CD4-positive, alpha-beta T cell treated with Interleukin-1 beta for 1 hour (primary cell): ENCODE measurements around the gene SCPEP1.

Source experiments
- DNase-seq, 2 donors: peaks; one replicate each; pipeline ENCODE4 v3.0.0-alpha.2; 2020 to 2022

The SCPEP1 gene

GRCh38 chr17:57004944-57005579 lies 27.1 kb downstream of the SCPEP1 start:
- DNase-seq: peak in 1 of 2 donors; percentile 15

GRCh38 chr17:57006040-57006439 lies 28.1 kb downstream of the SCPEP1 start:
- DNase-seq: no peak

DNA sequence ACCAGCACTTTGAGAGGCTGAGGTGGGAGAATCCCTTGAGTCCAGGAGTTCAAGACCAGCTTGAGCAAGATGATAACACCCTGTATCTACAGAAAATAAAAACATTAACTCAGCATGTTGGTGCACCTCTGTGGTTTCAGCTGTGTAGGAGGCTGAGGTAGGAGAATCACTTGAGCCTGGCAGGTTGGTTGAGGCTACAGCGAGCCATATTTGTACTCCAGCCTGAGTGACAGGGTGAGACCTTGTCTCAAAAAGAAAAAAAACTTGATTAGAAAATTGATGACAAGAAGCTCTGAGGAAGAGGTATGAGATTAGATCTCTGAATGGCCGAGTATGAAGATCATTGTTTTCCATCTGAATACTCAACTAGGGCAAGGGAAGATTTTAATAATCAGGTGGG lies 31.0 kb downstream of the SCPEP1 start:
- no peak for DNase-seq

DNA sequence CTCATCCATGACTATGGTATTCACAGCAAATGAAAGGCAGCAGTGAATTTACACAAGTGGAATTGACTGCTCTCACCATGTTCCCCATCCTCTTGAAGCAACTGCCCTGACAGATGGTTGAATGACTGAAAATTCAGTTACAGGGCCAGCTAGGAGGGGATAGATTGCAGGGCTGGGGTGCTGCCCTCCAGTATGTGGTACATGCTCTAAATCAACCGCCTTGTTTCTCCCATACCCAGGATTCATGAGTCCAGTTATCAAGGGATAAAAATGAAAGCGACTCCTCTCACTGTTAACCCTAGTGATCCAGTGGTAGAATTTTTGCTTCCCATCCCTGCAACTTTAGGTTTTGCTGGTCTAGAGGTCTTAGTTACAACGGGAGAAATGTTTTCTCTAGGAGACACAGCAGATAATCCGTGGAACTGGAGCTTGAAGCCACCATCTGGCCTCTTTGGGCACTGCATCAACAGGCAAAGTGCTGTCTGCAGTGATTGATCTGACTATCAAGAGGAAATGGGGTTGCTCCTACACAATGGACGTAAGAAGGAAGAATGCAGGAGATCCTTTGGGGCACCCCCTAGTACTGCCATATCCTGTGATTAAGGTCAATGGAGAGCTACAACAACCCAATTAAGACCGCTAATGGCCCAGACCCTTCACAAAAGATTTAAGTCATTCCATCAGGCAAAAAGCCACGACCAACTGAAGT lies 32.0 kb downstream of the SCPEP1 start:
- DNase-seq: peak; percentile 50 to 52

- no peak for DNase-seq
Measured at GRCh38 chr17:57010487-57010886, 32.6 kb downstream of the SCPEP1 start.

- no peak for DNase-seq
Measured at GRCh38 chr17:57011491-57012015, 33.6 kb downstream of the SCPEP1 start.

GRCh38 chr17:57016071-57016763 lies 38.3 kb downstream of the SCPEP1 start:
- no peak for DNase-seq

DNA sequence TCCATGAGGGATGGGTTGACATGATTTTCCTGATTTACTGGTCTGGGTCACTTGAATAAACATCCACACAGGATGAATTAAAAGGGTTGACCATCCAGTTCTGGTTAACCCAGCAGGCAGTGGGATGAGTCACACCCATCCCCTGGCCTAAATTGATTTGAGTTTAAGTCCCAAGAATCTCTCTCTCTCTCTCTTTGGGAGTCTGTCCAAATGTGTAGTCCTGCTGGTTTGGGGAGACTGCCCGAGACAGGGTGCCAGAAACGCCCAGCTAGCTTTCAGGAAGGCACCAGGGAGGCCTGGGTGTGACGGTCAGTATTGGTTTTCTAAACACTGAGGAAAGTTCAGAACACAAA lies 38.8 kb downstream of the SCPEP1 start:
- DNase-seq: no peak

DNA sequence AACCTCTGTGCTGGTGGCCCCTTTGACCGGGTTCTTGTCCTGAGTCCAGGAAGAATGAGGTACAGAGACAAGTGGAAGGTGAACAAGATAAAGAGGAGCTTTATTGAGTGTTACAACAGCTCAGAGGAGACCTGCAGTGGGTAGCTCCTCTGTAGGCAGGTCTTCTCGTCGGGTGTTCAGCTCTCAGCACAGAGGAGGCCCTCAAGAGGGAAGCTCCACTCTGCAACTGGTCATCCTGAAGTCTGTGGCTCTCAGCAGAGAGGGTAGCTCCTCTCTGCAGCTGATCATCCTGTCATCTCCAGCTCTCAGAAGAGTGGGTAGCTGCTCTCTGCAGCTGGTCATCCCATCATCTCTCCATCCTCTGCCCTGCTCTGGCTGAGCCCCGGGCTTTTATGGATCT lies 39.7 kb downstream of the SCPEP1 start:
- DNase-seq: no peak

DNA sequence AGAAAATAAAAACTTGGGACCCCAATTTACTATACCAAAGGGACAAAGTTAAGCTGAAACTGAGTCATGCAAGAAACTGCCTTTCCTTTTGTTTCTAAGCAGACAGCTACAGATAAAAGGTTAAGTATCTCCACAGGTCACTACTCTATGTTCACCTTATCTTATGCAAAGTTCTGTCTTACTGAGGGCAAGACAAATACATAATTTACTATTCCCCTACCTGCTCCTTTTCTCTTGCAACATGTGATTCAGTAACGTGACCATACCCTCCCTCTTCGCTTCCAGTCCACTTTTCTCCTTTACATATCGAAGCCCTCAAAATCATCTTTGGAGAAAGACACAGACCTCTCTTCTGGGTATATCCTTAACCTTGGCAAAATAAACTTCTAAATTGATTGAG lies 42.3 kb downstream of the SCPEP1 start:
- DNase-seq: no peak

- DNase-seq: no peak
Measured at GRCh38 chr17:57021226-57021940, 43.5 kb downstream of the SCPEP1 start.

DNA sequence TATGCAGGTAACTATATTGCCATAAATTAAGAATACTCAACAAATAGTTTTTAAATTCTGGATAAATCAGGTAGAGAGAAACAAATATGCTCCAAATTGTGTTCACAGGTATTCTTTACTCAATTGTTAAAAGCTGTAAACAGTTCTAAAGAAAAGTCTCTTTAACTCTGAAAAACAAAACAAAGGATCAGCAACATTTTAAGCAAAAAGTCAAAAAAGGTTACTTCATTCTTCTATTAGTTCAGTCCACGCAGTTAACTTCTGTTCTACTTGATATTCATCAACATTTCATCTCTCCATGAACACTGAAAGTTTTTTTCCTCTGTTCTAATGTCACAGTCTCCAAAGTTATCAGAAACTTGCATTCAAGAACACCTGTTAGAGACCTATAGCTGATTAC lies 47.9 kb downstream of the SCPEP1 start:
- DNase-seq: no peak

DNA sequence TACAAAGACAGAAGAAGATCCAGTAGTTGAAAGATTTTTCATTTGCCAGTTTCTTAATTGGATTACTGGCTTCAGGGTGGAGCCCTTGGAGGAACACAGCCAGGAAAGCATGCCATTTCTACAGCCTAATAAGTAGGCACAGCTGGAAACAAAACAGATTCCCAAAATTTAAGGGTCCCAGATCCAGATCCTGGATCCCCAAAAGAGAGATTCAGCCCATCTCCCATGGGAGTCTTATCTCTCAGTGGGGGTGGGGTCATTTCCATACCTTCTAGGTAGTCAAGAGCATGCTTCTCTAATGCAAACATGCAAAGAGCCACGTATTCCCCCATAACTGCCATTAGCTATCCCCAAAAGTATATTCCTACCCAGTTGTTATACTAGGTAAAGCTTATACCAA lies 49.9 kb downstream of the SCPEP1 start:
- DNase-seq: no peak

DNA sequence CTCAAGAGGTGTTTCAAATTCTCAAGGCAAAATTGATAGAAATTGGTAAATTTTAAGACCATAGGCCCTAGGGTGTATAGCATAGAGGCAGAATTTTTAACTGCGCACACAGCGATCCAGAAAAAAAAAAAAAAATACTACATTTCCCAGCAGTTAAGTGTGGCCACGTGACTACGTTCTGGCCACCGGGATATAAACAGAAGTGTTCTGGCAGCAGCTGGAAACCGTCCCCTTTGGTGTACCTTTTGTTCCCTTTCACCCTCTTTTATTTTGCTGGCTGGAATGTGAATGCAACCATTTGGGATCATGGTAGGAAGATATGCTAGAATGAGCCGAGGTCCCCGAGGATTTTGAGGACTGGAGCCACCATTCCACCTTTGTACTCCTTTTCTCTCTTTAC lies 54.4 kb downstream of the SCPEP1 start:
- DNase-seq: no peak

DNA sequence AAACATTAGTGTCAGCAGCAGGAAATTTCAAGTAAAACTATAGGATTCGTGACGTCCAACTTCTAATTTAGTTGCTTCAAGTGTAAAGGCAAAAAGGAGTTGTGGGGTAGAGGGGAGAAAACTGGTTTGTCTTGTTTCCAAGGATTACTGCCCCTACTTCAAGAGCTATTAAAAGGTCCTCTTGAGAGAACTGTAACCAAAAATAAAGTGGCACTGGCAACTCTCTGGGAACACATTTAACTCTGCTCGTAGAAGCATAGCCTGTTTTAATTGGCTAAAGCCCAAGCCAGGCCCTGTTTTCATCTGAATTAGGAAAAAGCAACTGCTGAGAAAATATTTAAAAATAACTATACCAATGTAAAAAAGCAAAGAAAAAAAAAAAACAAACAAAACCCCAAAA lies 55.4 kb downstream of the SCPEP1 start:
- DNase-seq: no peak

GRCh38 chr17:57034807-57035754 lies 57.1 kb downstream of the SCPEP1 start:
- DNase-seq: no peak

DNA sequence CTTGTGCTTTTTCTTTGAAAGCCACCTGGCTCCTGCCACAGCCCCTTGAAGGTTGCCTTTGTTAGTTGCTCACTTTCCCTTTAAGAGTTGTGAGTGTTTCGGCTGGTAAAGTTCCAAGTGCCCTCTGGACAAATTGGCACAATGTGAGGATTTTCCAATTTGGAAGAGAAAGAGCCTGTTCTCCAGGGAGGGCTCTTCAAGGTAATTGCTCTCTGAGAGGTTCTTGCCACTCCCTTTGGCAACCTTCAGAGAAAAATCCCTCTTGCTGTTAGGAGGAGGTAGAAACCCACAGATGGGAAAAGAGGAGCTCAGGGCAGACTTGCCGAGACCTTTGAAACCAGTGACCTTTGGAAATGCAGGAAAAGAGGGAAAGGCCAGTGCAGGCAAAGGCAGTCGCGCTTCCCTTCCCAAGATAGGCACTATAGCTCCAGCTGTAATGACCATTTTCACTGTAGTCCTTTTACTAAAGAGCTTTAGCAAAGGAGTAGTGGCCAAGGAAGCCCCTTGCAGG lies 58.1 kb downstream of the SCPEP1 start:
- no peak for DNase-seq

- DNase-seq: no peak
Measured at GRCh38 chr17:57037411-57037810, 59.5 kb downstream of the SCPEP1 start.

DNA sequence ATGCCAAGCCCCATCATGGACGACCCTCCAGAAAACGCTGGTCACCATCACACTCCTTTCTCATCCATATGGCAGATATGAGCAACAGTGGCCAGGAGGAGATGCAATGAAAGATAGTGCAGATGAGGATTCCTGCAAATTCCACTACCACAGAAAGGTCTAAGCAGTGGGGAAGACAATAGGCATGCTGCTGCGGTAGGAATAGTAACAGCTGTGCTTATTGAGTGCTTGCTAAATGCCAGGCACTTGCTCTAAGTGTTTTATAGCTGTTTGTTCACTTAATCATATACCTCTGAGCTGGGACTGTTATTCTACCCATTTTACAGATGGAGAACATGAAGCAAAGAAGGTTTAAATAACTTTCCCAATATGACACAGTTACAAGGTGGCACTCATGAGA lies 60.6 kb downstream of the SCPEP1 start:
- no peak for DNase-seq

- DNase-seq: no peak
Measured at GRCh38 chr17:57040571-57040970, 62.6 kb downstream of the SCPEP1 start.

DNA sequence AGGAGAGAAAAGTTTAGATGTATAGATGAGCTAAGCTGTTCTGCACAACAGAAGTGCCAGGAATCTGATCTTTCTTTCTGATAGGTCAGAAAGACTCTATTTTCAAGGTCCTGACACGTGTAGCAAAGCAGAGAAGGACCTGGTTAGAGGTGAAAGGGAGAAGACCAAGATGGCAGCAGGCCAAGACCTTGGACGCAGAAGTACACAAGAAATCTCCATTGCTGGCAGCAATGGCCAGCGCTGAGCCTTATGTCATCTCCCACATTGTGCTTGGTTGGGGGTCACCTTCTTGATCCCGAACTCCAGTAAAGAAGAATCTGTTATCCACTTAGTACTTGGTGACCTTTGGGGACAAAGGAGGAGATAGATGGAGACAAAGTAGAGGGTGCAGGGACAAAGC lies 65.3 kb downstream of the SCPEP1 start:
- no peak for DNase-seq
